IMR-90 (cell line): ENCODE measurements around the gene VAT1L. TPM values are rescaled to one million over a fixed set of nuclear protein-coding genes. Genes with fewer than 3 reads are reported as not detected.

ENCODE experiments used
- ATAC-seq: fragments of 200-7000 bp; cut with Tn5 transposase; 2 replicates; pipeline ENCODE4 v1.9.1; 2020; ENCODE audit warnings: low read depth, mild to moderate bottlenecking, moderate library complexity
- BruUV-seq: library from RNA; stranded (reverse); fragments of 400-500 nt; replicated peaks from 2 replicates; lab custom pipeline; 2021; lab: Mats Ljungman, UMichigan
- CTCF ChIA-PET: fragments of 300-600 bp; formaldehyde crosslinking; extraction: SDS; loops from one replicate; lab custom pipeline; 2021; ENCODE audit warnings: antibody characterized with exemption; lab: Yijun Ruan, JAX
- POLR2A ChIA-PET: fragments of 300-600 bp; sonication (Branson Sonifier 250); formaldehyde crosslinking; loops from one replicate; lab custom pipeline; 2022; ENCODE audit warnings: antibody characterized with exemption; ENCODE audit not compliant: unreplicated experiment; lab: Charles Lee
- DNase-seq: peaks from one replicate; pipeline ENCODE4 v3.0.0; 2013
- H2AFZ ChIP-seq: replicated peaks from 2 replicates; pipeline ENCODE3; 2013; ENCODE audit warnings: low read length, mild to moderate bottlenecking; ENCODE audit not compliant: poor library complexity
- H2AK5ac ChIP-seq: 2 replicates; pipeline ENCODE4 v1.6.1; 2013; ENCODE audit warnings: low read depth, low read length, inconsistent platforms
- H2AK9ac ChIP-seq: replicated peaks from 2 replicates; pipeline ENCODE3; 2013; ENCODE audit warnings: mild to moderate bottlenecking, low read depth, low read length, moderate library complexity; ENCODE audit not compliant: poor library complexity
- H2BK120ac ChIP-seq: 2 replicates; pipeline ENCODE4 v1.6.1; 2013; ENCODE audit warnings: low read depth, low read length, inconsistent platforms
- H2BK15ac ChIP-seq: 3 replicates; pipeline ENCODE4 v1.6.1; 2013; ENCODE audit warnings: low read depth, low read length, inconsistent platforms
- H2BK20ac ChIP-seq: 2 replicates; pipeline ENCODE4 v1.6.1; 2013; ENCODE audit warnings: low read depth, mild to moderate bottlenecking, inconsistent platforms, low read length, moderate library complexity
- H2BK5ac ChIP-seq: 2 replicates; pipeline ENCODE4 v1.6.1; 2013; ENCODE audit warnings: mild to moderate bottlenecking, low read depth, low read length, inconsistent platforms; ENCODE audit not compliant: poor library complexity, severe bottlenecking
- H3K14ac ChIP-seq: replicated peaks from 2 replicates; pipeline ENCODE4 v1.6.1; 2013; ENCODE audit warnings: low read depth, low read length, inconsistent platforms
- H3K18ac ChIP-seq: 2 replicates; pipeline ENCODE4 v1.6.1; 2013; ENCODE audit warnings: low read depth, low read length, control low read depth
- H3K23ac ChIP-seq: 2 replicates; pipeline ENCODE4 v1.6.1; 2013; ENCODE audit warnings: low read depth, low read length, inconsistent platforms
- H3K27ac ChIP-seq: 2 replicates; pipeline ENCODE4 v1.5.1; 2013; ENCODE audit warnings: mild to moderate bottlenecking, control low read depth, low read length; ENCODE audit not compliant: insufficient read depth
- H3K27me3 ChIP-seq: 2 replicates; pipeline ENCODE4 v1.6.1; 2013; ENCODE audit warnings: low read length; ENCODE audit not compliant: control insufficient read depth, insufficient read depth
- H3K36me3 ChIP-seq: 2 replicates; pipeline ENCODE4 v1.6.1; 2013; ENCODE audit warnings: low read length, mixed read lengths; ENCODE audit not compliant: control insufficient read depth, insufficient read depth
- H3K4ac ChIP-seq: 2 replicates; pipeline ENCODE4 v1.6.1; 2013; ENCODE audit warnings: low read depth, low read length, inconsistent platforms
- H3K4me1 ChIP-seq: 2 replicates; pipeline ENCODE4 v1.6.1; 2013; ENCODE audit warnings: low read length, mixed read lengths; ENCODE audit not compliant: control insufficient read depth, insufficient read depth
- H3K4me2 ChIP-seq: 2 replicates; pipeline ENCODE4 v1.6.1; 2013; ENCODE audit warnings: low read depth, mild to moderate bottlenecking, control low read depth, low read length, moderate library complexity
- H3K4me3 ChIP-seq: 2 replicates; pipeline ENCODE4 v1.5.1; 2013; ENCODE audit warnings: low read depth, mild to moderate bottlenecking, control low read depth, low read length, moderate library complexity; ENCODE audit not compliant: insufficient read depth
- H3K56ac ChIP-seq: 2 replicates; pipeline ENCODE4 v1.6.1; 2013; ENCODE audit warnings: low read length, inconsistent platforms; ENCODE audit not compliant: insufficient read depth; ENCODE audit errors: extremely low read depth
- H3K79me1 ChIP-seq, 2 experiments: 2 replicates each; pipeline ENCODE4 v1.6.1; 2013; ENCODE audit warnings: low read length in 2 of 2, inconsistent platforms in 1 of 2, low read depth in 1 of 2
- H3K9ac ChIP-seq: 2 replicates; pipeline ENCODE4 v1.6.1; 2013; ENCODE audit warnings: low read depth, low read length, control low read depth
- H3K9me1 ChIP-seq: 2 replicates; pipeline ENCODE4 v1.6.1; 2013; ENCODE audit warnings: low read length, inconsistent platforms; ENCODE audit not compliant: insufficient read depth
- H3K9me3 ChIP-seq: 2 replicates; pipeline ENCODE4 v1.6.1; 2013; ENCODE audit warnings: low read length; ENCODE audit not compliant: control insufficient read depth, insufficient read depth
- H4K20me1 ChIP-seq: 2 replicates; pipeline ENCODE4 v1.6.1; 2013; ENCODE audit warnings: low read length, inconsistent platforms; ENCODE audit not compliant: insufficient read depth
- H4K5ac ChIP-seq: 2 replicates; pipeline ENCODE4 v1.6.1; 2013; ENCODE audit warnings: mild to moderate bottlenecking, low read depth, low read length, control low read depth
- H4K8ac ChIP-seq, 2 experiments: 2 replicates each; pipeline ENCODE4 v1.6.1; 2013; ENCODE audit warnings: low read depth in 2 of 2, low read length in 2 of 2, control low read depth in 1 of 2, inconsistent platforms in 1 of 2
- H4K91ac ChIP-seq: 2 replicates; pipeline ENCODE4 v1.6.1; 2013; ENCODE audit warnings: low read depth, low read length, inconsistent platforms; ENCODE audit not compliant: insufficient read depth
- BHLHE40 ChIP-seq: fragments of 150-350 bp; IDR thresholded peaks from 2 replicates; pipeline ENCODE4 v1.6.1; 2016; ENCODE audit warnings: mild to moderate bottlenecking, low read depth, low read length
- CHD1 ChIP-seq: IDR thresholded peaks from 2 replicates; pipeline ENCODE4 v1.6.1; 2012; ENCODE audit warnings: low read depth, low read length, improper control_type of control experiment
- CTCF ChIP-seq: conservative IDR thresholded peaks from 2 replicates; pipeline ENCODE4 v1.5.1; 2012; ENCODE audit warnings: mild to moderate bottlenecking, low read depth, low read length, improper control_type of control experiment
- ELK1 ChIP-seq: fragments of 150-350 bp; IDR thresholded peaks from 2 replicates; pipeline ENCODE4 v1.6.1; 2016; ENCODE audit warnings: low read depth, mild to moderate bottlenecking, low read length, moderate library complexity, borderline replicate concordance
- FOS ChIP-seq: fragments of 150-350 bp; IDR thresholded peaks from 2 replicates; pipeline ENCODE4 v1.6.1; 2016; ENCODE audit warnings: low read depth, low read length
- MAFK ChIP-seq: IDR thresholded peaks from 2 replicates; pipeline ENCODE4 v1.6.1; 2012; ENCODE audit warnings: low read depth, low read length, improper control_type of control experiment
- MAZ ChIP-seq: IDR thresholded peaks from 2 replicates; pipeline ENCODE4 v1.6.1; 2012; ENCODE audit warnings: low read depth, mild to moderate bottlenecking, low read length, improper control_type of control experiment, moderate library complexity, borderline replicate concordance
- NFE2L2 ChIP-seq: fragments of 150-350 bp; IDR thresholded peaks from 2 replicates; pipeline ENCODE4 v1.6.1; 2016; ENCODE audit warnings: low read depth, mild to moderate bottlenecking, low read length
- POLR2A ChIP-seq: IDR thresholded peaks from 2 replicates; pipeline ENCODE4 v1.6.1; 2012; ENCODE audit warnings: mild to moderate bottlenecking, low read depth, low read length
- RCOR1 ChIP-seq: IDR thresholded peaks from 2 replicates; pipeline ENCODE4 v1.6.1; 2012; ENCODE audit warnings: mild to moderate bottlenecking, low read length, improper control_type of control experiment; ENCODE audit not compliant: insufficient replicate concordance
- RFX5 ChIP-seq: IDR thresholded peaks from 2 replicates; pipeline ENCODE4 v1.8.0; 2012; ENCODE audit warnings: low read depth, mild to moderate bottlenecking, low read length, moderate library complexity
- SMC3 ChIP-seq: fragments of 150-350 bp; IDR thresholded peaks from 2 replicates; pipeline ENCODE4 v1.6.1; 2016; ENCODE audit warnings: low read depth, mild to moderate bottlenecking, antibody characterized with exemption, low read length, moderate library complexity
- WGBS, 2 experiments: methylation state at CpG; one replicate each; pipeline versions ENCODE4 v1.1.5 to v1.1.7; 2013; ENCODE audit warnings: missing lambda C conversion rate in 2 of 2; ENCODE audit not compliant: insufficient read length in 1 of 2; ENCODE audit errors: extremely low coverage in 2 of 2; 5-methylcytosine and 5-hydroxymethylcytosine counted together
- dilution Hi-C: fragments of 300-500 bp; cut with HindIII; formaldehyde crosslinking; loops from one replicate; pipeline ENCODE4 v1.14.3; 2018; ENCODE audit warnings: low sequenced_read_pairs; ENCODE audit not compliant: unreplicated experiment
- in situ Hi-C: fragments of 300-500 bp; cut with MboI; formaldehyde crosslinking; loops from 3 replicates; pipeline ENCODE4 v1.14.3; 2019; ENCODE audit warnings: low sequenced_read_pairs, inconsistent platforms, mixed read lengths
- intact Hi-C: fragments of 100-400 bp; cut with micrococcal nuclease; formaldehyde crosslinking; loops from 2 replicates; pipeline ENCODE4 v1.10.0; 2022
- polyA plus RNA-seq, 3 experiments: library from polyadenylated mRNA; depleted of rRNA; stranded (reverse); fragments of >200 nt; gene quantifications; 2 replicates each; pipeline ENCODE4 v1.2.3, GENCODE V29; 2012; ENCODE audit warnings: low replicate concordance in 1 of 3
- total RNA-seq: library from RNA; depleted of rRNA; stranded (reverse); fragments of >200 nt; gene quantifications from 2 replicates; pipeline ENCODE4 v1.2.3, GENCODE V29; 2012

VAT1L gene
- total and polyA plus RNA-seq, 2 of the 4 experiments (the other 2 are of a cell fraction) = 15.4 to 18.5 TPM

- POLR2A ChIA-PET = no interaction called here
- Histone ChIP-seq H3K4me2 (no peak overlapping the region), H2AK5ac (no peak overlapping the region), H3K4me3 (no peak overlapping the region), H4K8ac (no peak overlapping the region), H2BK20ac (no peak overlapping the region), H2BK5ac (no peak overlapping the region), H3K9me3 (no peaks in the 10 kb centered on the region), H4K91ac (no peak overlapping the region), H4K5ac (no peak overlapping the region), H2AK9ac (no peak overlapping the region), H2AFZ (no peak overlapping the region), H3K23ac (no peak overlapping the region), H2BK15ac (no peak overlapping the region), H3K27me3 (no peaks in the 10 kb centered on the region), H2BK120ac (no peak overlapping the region), H3K4me1 (no peaks in the 10 kb centered on the region), H3K14ac (no peak overlapping the region), H3K18ac (no peak overlapping the region), H3K36me3 (peaks cover 6% of the 10 kb centered on the region; the same call in 1 of the 2 replicates), H4K20me1 (no peaks in the 10 kb centered on the region), H3K56ac (no peak overlapping the region), H3K4ac (no peak overlapping the region), H3K79me1 (no peaks in the 10 kb centered on the region), H3K27ac (no peak overlapping the region), H3K9me1 (no peaks in the 10 kb centered on the region; the same call in 1 of the 2 replicates), H3K9ac (no peak overlapping the region)
- CTCF ChIA-PET = no interaction called here
- DNase-seq (no peak), ATAC-seq (no peak)
- intact Hi-C loops = no loop called here
- no TSS peak for BruUV-seq
- TF ChIP-seq POLR2A = no peak
- no peak for TF ChIP-seq RFX5
- no peak for TF ChIP-seq NFE2L2
- TF ChIP-seq BHLHE40 = no peak
- TF ChIP-seq ELK1 = no peak
- no peak for TF ChIP-seq FOS
- TF ChIP-seq RCOR1 = no peak
- no peak for TF ChIP-seq MAZ
- TF ChIP-seq SMC3 = no peak
- no peak for TF ChIP-seq MAFK
- no peak for TF ChIP-seq CHD1
- no peak for TF ChIP-seq CTCF
- in situ Hi-C loops = no loop called here
- dilution Hi-C loops = no loop called here
- WGBS, 2 experiments = 80% methylated on average over 1 of the region's 3 CpGs; no CpG with 5 or more reads in 1 of the 2 experiments
Observed at GRCh38 chr16:77860953-77861352, 72.6 kb downstream of the VAT1L start.
